Dedifferentiated amniotic fluid mesenchymal stem cell (primary cell): ENCODE results near the gene FGFR3.
"Not testable (repeated sequence)": the region's sequence is repeated elsewhere in the genome, so short reads cannot be mapped to it uniquely, and the experiment has no call there.

ENCODE experiments used
- DNase-seq: peaks from one replicate; pipeline ENCODE4 v3.0.0-alpha.2; 2016; ENCODE audit errors: extremely low spot score

The FGFR3 gene

GRCh38 chr4:1815997-1816860, 23.1 kb downstream of the FGFR3 start:
- no peak for DNase-seq

GRCh38 chr4:1819284-1819683, 26.2 kb downstream of the FGFR3 start:
- DNase-seq, result no peak

- DNase-seq, result no peak
Observed at GRCh38 chr4:1819816-1820215, 26.7 kb downstream of the FGFR3 start.

- DNase-seq, result no peak
Observed at GRCh38 chr4:1821679-1822567, 28.8 kb downstream of the FGFR3 start.

- no peak for DNase-seq
Observed at GRCh38 chr4:1822568-1823544, 29.8 kb downstream of the FGFR3 start.

- DNase-seq, result no peak
Observed at GRCh38 chr4:1823545-1823932, 30.4 kb downstream of the FGFR3 start.

GRCh38 chr4:1824746-1825145, 31.7 kb downstream of the FGFR3 start:
- no peak for DNase-seq

GRCh38 chr4:1825326-1825725, 32.2 kb downstream of the FGFR3 start:
- no peak for DNase-seq

- no peak for DNase-seq
Observed at GRCh38 chr4:1826531-1827350, 33.6 kb downstream of the FGFR3 start.

GRCh38 chr4:1830234-1830633, 37.1 kb downstream of the FGFR3 start:
- DNase-seq, result no peak

GRCh38 chr4:1830642-1831228, 37.6 kb downstream of the FGFR3 start:
- no peak for DNase-seq

GRCh38 chr4:1831331-1831730, 38.2 kb downstream of the FGFR3 start:
- no peak for DNase-seq

- no peak for DNase-seq
Observed at GRCh38 chr4:1832690-1833089, 39.6 kb downstream of the FGFR3 start.

GRCh38 chr4:1833307-1834046, 40.4 kb downstream of the FGFR3 start:
- no peak for DNase-seq

- no peak for DNase-seq
Observed at GRCh38 chr4:1834047-1834775, 41.1 kb downstream of the FGFR3 start.

- DNase-seq, result not testable (repeated sequence)
Observed at GRCh38 chr4:1835836-1836235, 42.7 kb downstream of the FGFR3 start.

- DNase-seq, result no peak
Observed at GRCh38 chr4:1836650-1837049, 43.6 kb downstream of the FGFR3 start.

GRCh38 chr4:1837069-1837468, 44.0 kb downstream of the FGFR3 start:
- no peak for DNase-seq

- DNase-seq, result no peak
Observed at GRCh38 chr4:1839282-1839681, 46.2 kb downstream of the FGFR3 start.
